ENCODE data around the gene NTM.

Gene NTM

DNA sequence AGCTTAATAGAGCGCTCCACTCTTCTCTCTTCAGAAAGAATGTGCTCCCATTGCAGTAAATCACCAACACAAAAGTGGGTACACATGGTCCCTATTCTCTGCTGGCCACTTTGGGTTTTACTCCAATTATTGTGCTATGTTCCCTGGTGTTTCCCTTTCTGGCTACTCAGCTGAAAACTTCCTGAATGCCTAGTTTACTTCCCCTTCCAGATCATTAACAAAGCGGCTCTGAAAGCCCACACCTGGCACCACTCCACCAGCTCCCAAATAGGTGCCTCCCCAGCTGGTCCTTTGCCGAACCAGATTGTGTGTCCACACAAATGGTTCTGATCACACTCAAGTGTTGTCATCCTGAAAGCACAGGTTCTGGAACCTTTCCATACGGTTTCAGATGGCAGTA is 443.7 kb downstream of the NTM start:
- H3K36me3 ChIP-seq (ENCODE audit: control insufficient read depth in 2 of 2, insufficient read depth in 2 of 2, low read length in 2 of 2): no peaks in the 10 kb centered on the region
- H3K9me3 ChIP-seq (ENCODE audit: control insufficient read depth in 2 of 2, low read length in 2 of 2): no peaks in the 10 kb centered on the region
- H3K4me3 ChIP-seq (ENCODE audit: low read length in 2 of 2): no peak overlapping the region
- H3K27ac ChIP-seq (ENCODE audit: low read length): no peak overlapping the region
- no peak overlapping the region for H3K9ac ChIP-seq (ENCODE audit: low read length in 2 of 2)
- H3K4me1 ChIP-seq (ENCODE audit: control insufficient read depth, insufficient read depth, low read length): no peaks in the 10 kb centered on the region
- peaks cover 0 to 9% of the 10 kb centered on the region in 2 donors for H3K27me3 ChIP-seq (ENCODE audit: control insufficient read depth in 1 of 2, insufficient read depth in 2 of 2, low read length in 2 of 2)

DNA sequence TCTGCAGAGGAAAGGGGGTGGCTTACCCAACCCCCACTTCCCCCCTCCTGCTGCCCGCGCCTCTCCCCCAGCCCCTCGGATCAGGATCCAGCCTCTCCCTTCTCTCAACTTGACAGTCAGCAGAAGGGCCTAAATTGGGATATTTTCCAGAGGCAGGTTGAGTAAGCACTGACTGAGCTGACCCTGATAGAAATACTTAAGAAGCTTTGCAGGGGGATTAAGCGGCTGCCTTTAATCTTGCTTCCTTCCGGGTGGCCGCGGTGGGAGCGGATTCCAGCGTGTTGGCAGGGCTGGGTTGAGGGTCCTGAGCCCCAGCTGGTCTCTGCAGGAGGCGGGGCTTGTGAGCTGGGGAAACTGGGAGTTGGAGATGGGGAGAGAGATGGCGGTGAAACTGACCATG is 445.2 kb downstream of the NTM start:
- H3K36me3 ChIP-seq (ENCODE audit: control insufficient read depth in 2 of 2, insufficient read depth in 2 of 2, low read length in 2 of 2): no peaks in the 10 kb centered on the region
- H3K9me3 ChIP-seq (ENCODE audit: control insufficient read depth in 2 of 2, low read length in 2 of 2): no peaks in the 10 kb centered on the region
- H3K9ac ChIP-seq (ENCODE audit: low read length in 2 of 2): no peak overlapping the region
- H3K27me3 ChIP-seq (ENCODE audit: control insufficient read depth in 1 of 2, insufficient read depth in 2 of 2, low read length in 2 of 2): peaks cover 0 to 8% of the 10 kb centered on the region in 2 donors
- no peaks in the 10 kb centered on the region for H3K4me1 ChIP-seq (ENCODE audit: control insufficient read depth, insufficient read depth, low read length)
- H3K27ac ChIP-seq (ENCODE audit: low read length): no peak overlapping the region
- no peak overlapping the region for H3K4me3 ChIP-seq (ENCODE audit: low read length in 2 of 2)

DNA sequence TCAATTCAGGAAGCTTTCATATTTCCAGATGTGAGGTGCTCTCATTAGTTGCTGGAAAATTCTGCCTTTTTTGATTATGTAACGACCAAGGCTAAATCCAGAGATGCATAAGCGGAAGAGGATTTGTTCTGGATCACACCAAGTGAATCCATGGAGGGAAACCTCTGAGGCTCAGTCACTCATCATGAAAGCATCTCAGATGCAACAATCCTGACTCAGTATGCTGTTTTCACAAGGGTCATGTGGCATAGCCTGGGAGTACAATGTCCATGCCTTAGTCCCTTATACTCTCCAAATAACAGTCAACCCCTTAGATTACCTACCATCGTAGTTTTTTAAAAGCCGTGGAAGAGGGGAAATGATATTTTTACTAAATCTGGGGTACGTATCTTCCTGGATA is 445.6 kb downstream of the NTM start:
- Histone ChIP-seq H3K4me3 (ENCODE audit: low read length in 2 of 2) (no peak overlapping the region), H3K9ac (ENCODE audit: low read length in 2 of 2) (no peak overlapping the region), H3K27ac (ENCODE audit: low read length) (no peak overlapping the region), H3K27me3 (ENCODE audit: control insufficient read depth in 1 of 2, insufficient read depth in 2 of 2, low read length in 2 of 2) (peaks cover 0 to 8% of the 10 kb centered on the region in 2 donors), H3K4me1 (ENCODE audit: control insufficient read depth, insufficient read depth, low read length) (no peaks in the 10 kb centered on the region), H3K36me3 (ENCODE audit: control insufficient read depth in 2 of 2, insufficient read depth in 2 of 2, low read length in 2 of 2) (no peaks in the 10 kb centered on the region), H3K9me3 (ENCODE audit: control insufficient read depth in 2 of 2, low read length in 2 of 2) (no peaks in the 10 kb centered on the region)

DNA sequence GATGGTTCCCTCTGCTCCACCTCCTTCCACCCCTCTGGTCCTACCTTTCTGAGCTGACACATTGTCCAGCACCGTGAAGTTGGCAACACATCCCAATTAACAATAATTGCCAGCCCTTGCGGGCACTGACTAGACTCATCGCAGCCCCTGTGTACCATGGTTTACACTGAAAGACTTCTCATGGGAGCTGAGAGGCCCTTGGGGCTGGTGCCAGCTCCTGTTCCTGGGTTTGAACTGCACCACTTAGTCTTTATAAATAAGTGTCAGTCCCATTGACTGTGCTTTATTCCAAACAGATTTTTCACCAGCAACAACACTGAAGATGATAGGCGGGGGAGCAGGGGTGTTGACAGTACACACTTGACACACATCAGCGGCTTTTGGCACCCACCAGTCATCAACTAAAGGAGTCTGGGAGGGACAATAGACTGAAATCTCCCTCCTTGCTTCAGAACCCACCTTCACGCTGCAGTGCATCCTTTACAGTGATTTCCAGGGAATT is 447.3 kb downstream of the NTM start:
- no peaks in the 10 kb centered on the region for H3K36me3 ChIP-seq (ENCODE audit: control insufficient read depth in 2 of 2, insufficient read depth in 2 of 2, low read length in 2 of 2)
- H3K4me1 ChIP-seq (ENCODE audit: control insufficient read depth, insufficient read depth, low read length): no peaks in the 10 kb centered on the region
- H3K27me3 ChIP-seq (ENCODE audit: control insufficient read depth in 1 of 2, insufficient read depth in 2 of 2, low read length in 2 of 2): peaks cover 0 to 11% of the 10 kb centered on the region in 2 donors
- no peak overlapping the region for H3K4me3 ChIP-seq (ENCODE audit: low read length in 2 of 2)
- H3K9ac ChIP-seq (ENCODE audit: low read length in 2 of 2): no peak overlapping the region
- H3K27ac ChIP-seq (ENCODE audit: low read length): no peak overlapping the region
- H3K9me3 ChIP-seq (ENCODE audit: control insufficient read depth in 2 of 2, low read length in 2 of 2): no peaks in the 10 kb centered on the region

DNA sequence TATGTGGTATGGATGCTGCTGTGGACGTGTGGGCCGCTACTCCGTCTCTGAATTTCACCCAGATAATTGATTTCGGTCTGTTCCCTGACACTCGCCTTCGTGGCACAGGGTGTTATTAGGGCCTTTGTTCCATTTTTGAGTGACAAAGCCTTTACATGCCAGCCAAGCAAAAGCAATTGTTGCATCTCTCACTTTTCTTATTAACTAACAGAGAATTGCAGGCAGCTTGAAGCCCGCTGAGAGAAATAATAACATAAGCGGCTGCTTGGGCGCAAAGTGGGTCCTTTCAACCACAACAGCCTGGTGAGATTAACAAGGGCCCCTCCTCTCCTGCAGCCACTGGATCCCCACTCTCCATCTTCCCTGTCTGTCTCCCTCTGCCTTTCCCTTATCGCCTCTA is 449.4 kb downstream of the NTM start:
- Histone ChIP-seq H3K9ac (ENCODE audit: low read length in 2 of 2) (no peak overlapping the region), H3K36me3 (ENCODE audit: control insufficient read depth in 2 of 2, insufficient read depth in 2 of 2, low read length in 2 of 2) (no peaks in the 10 kb centered on the region), H3K4me1 (ENCODE audit: control insufficient read depth, insufficient read depth, low read length) (no peaks in the 10 kb centered on the region), H3K27me3 (ENCODE audit: control insufficient read depth in 1 of 2, insufficient read depth in 2 of 2, low read length in 2 of 2) (peaks cover 0 to 11% of the 10 kb centered on the region in 2 donors), H3K27ac (ENCODE audit: low read length) (no peak overlapping the region), H3K4me3 (ENCODE audit: low read length in 2 of 2) (no peak overlapping the region), H3K9me3 (ENCODE audit: control insufficient read depth in 2 of 2, low read length in 2 of 2) (no peaks in the 10 kb centered on the region)

DNA sequence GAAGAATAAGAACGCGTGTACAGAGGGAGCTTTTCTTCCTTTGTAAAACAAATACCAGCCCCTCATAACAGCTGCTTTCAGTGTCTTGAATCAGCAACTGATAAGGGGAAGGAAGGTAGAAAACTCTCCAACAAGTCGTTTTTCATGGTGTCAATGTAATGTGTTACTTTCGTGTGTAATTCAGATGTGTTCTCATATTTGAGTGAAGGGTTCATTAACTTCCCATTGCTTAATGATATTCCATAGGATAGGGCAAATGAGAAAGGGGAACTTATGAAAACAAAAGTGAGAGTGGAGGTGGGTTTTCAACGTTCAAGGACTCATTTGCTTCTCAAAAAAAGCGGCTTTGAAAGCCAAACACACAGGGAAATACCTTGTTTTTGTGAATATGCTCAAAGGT is 452.1 kb downstream of the NTM start:
- Histone ChIP-seq H3K9ac (ENCODE audit: low read length in 2 of 2) (no peak overlapping the region), H3K9me3 (ENCODE audit: control insufficient read depth in 2 of 2, low read length in 2 of 2) (no peaks in the 10 kb centered on the region), H3K27ac (ENCODE audit: low read length) (no peak overlapping the region), H3K27me3 (ENCODE audit: control insufficient read depth in 1 of 2, insufficient read depth in 2 of 2, low read length in 2 of 2) (peaks cover 0 to 10% of the 10 kb centered on the region in 2 donors), H3K4me3 (ENCODE audit: low read length in 2 of 2) (no peak overlapping the region), H3K4me1 (ENCODE audit: control insufficient read depth, insufficient read depth, low read length) (no peaks in the 10 kb centered on the region), H3K36me3 (ENCODE audit: control insufficient read depth in 2 of 2, insufficient read depth in 2 of 2, low read length in 2 of 2) (no peaks in the 10 kb centered on the region)

DNA sequence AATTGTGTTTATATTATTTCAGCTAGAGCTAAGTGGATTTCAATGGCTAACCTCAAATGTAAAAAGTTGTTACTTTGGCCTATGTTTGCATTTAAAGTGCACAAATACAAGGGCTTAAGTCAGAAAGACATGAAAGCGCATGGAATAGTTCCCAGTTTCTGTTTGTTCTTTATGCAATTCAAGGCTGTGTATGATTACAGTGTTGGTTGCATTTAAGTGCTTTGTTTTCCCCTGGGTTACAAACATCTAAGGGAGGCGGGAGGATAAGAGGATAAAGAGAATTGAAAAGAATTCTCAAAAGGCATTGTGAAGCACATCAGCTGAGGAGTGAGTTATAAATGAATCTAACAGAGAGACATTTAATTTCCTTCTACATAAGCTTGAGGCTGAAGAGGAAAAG is 453.4 kb downstream of the NTM start:
- Histone ChIP-seq H3K9me3 (ENCODE audit: control insufficient read depth in 2 of 2, low read length in 2 of 2) (no peaks in the 10 kb centered on the region), H3K27ac (ENCODE audit: low read length) (no peak overlapping the region), H3K27me3 (ENCODE audit: control insufficient read depth in 1 of 2, insufficient read depth in 2 of 2, low read length in 2 of 2) (peaks cover 0 to 8% of the 10 kb centered on the region in 2 donors), H3K36me3 (ENCODE audit: control insufficient read depth in 2 of 2, insufficient read depth in 2 of 2, low read length in 2 of 2) (no peaks in the 10 kb centered on the region), H3K4me1 (ENCODE audit: control insufficient read depth, insufficient read depth, low read length) (no peaks in the 10 kb centered on the region), H3K9ac (ENCODE audit: low read length in 2 of 2) (no peak overlapping the region), H3K4me3 (ENCODE audit: low read length in 2 of 2) (no peak overlapping the region)

DNA sequence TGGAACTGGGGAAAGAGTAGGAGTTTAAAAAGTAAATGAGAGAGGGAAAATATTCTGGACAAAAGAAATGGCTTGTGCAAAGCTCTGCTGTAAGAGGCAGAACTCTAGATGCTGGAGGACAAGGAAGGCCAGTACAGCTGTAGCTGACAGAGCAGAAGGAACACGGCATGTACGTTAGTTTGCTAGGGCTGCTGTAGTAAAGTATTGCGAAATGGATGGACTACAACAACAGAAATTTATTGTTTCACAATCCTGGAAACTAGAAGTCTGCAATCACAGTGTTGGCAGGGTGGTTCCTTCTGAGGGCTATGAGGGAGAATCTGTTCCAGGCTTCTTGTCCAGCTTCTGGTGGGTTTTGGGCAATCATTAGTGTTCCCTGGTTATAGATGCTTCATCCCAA is 454.4 kb downstream of the NTM start:
- Histone ChIP-seq H3K27ac (ENCODE audit: low read length) (no peak overlapping the region), H3K9me3 (ENCODE audit: control insufficient read depth in 2 of 2, low read length in 2 of 2) (no peaks in the 10 kb centered on the region), H3K9ac (ENCODE audit: low read length in 2 of 2) (no peak overlapping the region), H3K4me1 (ENCODE audit: control insufficient read depth, insufficient read depth, low read length) (no peaks in the 10 kb centered on the region), H3K27me3 (ENCODE audit: control insufficient read depth in 1 of 2, insufficient read depth in 2 of 2, low read length in 2 of 2) (peaks cover 0 to 5% of the 10 kb centered on the region in 2 donors), H3K36me3 (ENCODE audit: control insufficient read depth in 2 of 2, insufficient read depth in 2 of 2, low read length in 2 of 2) (no peaks in the 10 kb centered on the region), H3K4me3 (ENCODE audit: low read length in 2 of 2) (no peak overlapping the region)

DNA sequence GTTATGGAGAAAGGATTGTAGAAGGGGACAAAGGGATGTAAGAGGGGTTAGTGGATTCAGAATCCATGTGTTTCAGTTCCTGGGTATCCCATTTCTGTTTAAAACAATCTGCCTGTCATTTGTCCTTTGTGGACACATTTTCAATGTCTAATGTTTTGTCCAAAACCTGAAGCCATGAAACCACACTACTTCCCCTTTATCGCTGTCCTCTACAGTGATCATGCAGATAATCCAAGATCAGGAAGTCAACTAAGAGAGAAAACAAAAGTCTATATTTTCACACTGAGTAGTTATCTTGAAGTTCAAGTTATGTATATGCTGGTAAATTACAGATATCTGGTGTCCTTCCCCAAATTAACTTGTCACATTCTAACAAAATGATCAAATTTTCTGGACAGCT is 457.0 kb downstream of the NTM start:
- no peaks in the 10 kb centered on the region for H3K4me1 ChIP-seq (ENCODE audit: control insufficient read depth, insufficient read depth, low read length)
- no peaks in the 10 kb centered on the region for H3K36me3 ChIP-seq (ENCODE audit: control insufficient read depth in 2 of 2, insufficient read depth in 2 of 2, low read length in 2 of 2)
- no peak overlapping the region for H3K27ac ChIP-seq (ENCODE audit: low read length)

DNA sequence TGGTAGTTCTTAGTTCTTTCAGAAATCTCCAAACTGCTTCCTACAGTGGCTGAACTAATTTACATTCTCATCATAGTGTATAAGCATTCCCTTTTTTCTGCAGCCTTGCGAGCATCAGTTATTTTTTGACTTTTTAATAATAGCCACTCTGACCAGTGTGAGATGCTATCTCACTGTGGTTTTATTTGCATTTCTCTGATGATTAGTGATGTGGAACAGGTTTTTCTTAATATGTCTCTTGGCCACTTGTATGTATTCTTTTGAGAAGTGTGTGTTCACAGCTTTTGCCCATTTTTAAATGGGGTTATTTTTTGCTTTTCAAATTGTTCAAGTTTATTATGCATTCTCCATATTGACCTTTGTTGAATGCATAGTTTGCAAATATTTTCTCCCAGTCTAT is 459.3 kb downstream of the NTM start:
- Histone ChIP-seq H3K9me3 (ENCODE audit: control insufficient read depth in 2 of 2, low read length in 2 of 2) (no peaks in the 10 kb centered on the region), H3K36me3 (ENCODE audit: control insufficient read depth in 2 of 2, insufficient read depth in 2 of 2, low read length in 2 of 2) (no peaks in the 10 kb centered on the region), H3K4me1 (ENCODE audit: control insufficient read depth, insufficient read depth, low read length) (no peaks in the 10 kb centered on the region), H3K9ac (ENCODE audit: low read length in 2 of 2) (no peak overlapping the region), H3K27me3 (ENCODE audit: control insufficient read depth in 1 of 2, insufficient read depth in 2 of 2, low read length in 2 of 2) (no peaks in the 10 kb centered on the region), H3K4me3 (ENCODE audit: low read length in 2 of 2) (no peak overlapping the region), H3K27ac (ENCODE audit: low read length) (no peak overlapping the region)

More for the DNA sequence above, 457.0 kb downstream of the NTM start:
- Histone ChIP-seq H3K4me3 (ENCODE audit: low read length in 2 of 2) (no peak overlapping the region), H3K9ac (ENCODE audit: low read length in 2 of 2) (no peak overlapping the region), H3K27me3 (ENCODE audit: control insufficient read depth in 1 of 2, insufficient read depth in 2 of 2, low read length in 2 of 2) (peaks cover 0 to 2% of the 10 kb centered on the region in 2 donors), H3K9me3 (ENCODE audit: control insufficient read depth in 2 of 2, low read length in 2 of 2) (no peaks in the 10 kb centered on the region)

DNA sequence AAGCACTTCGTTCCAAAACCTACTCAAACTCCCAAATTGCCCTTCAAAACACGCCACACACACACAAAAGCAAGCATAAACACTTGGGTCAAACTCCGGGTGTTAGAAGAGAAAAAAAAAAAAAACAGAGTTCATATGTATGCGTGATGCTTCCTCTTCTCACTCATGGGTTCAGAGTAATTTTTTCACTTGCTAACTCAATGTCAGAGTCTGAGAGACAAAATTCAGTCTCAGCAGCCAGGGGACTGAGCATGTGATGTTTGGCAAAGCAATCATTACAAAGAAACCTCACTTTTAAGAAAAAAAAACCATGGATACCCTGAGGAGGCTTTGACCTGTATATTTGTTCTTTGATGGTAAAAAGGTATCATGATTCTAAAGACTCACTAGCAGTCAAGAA is 461.7 kb downstream of the NTM start:
- Histone ChIP-seq H3K4me3 (ENCODE audit: low read length in 2 of 2) (no peak overlapping the region), H3K9me3 (ENCODE audit: control insufficient read depth in 2 of 2, low read length in 2 of 2) (no peaks in the 10 kb centered on the region), H3K27ac (ENCODE audit: low read length) (no peak overlapping the region), H3K9ac (ENCODE audit: low read length in 2 of 2) (no peak overlapping the region), H3K4me1 (ENCODE audit: control insufficient read depth, insufficient read depth, low read length) (no peaks in the 10 kb centered on the region), H3K27me3 (ENCODE audit: control insufficient read depth in 1 of 2, insufficient read depth in 2 of 2, low read length in 2 of 2) (no peaks in the 10 kb centered on the region), H3K36me3 (ENCODE audit: control insufficient read depth in 2 of 2, insufficient read depth in 2 of 2, low read length in 2 of 2) (no peaks in the 10 kb centered on the region)
